Common myeloid progenitor, CD34-positive (primary cell): ENCODE measurements around the gene INTS3. TPM values are rescaled to one million over a fixed set of nuclear protein-coding genes. Genes with fewer than 3 reads are reported as not detected.

Source experiments
- CTCF ChIA-PET: fragments of 350-600 bp; sonication (Branson Sonifier 250); formaldehyde crosslinking; loops from one replicate; lab custom pipeline; 2021; ENCODE audit warnings: antibody characterized with exemption; lab: Charles Lee
- POLR2A ChIA-PET: fragments of 350-600 bp; sonication (Branson Sonifier 250); formaldehyde crosslinking; loops from one replicate; lab custom pipeline; 2021; ENCODE audit warnings: antibody characterized with exemption; lab: Charles Lee
- DNase-seq, 3 donors: peaks; one replicate each; pipeline versions ENCODE4 v3.0.0 to v3.0.0-alpha.2; 2013
- H3K27ac ChIP-seq, 2 experiments: 1 replicate in 1 of 2; 2 replicates in 1 of 2; pipeline ENCODE4 v1.7.0; 2013; ENCODE audit warnings: inconsistent platforms in 2 of 2, low read length in 2 of 2, mild to moderate bottlenecking in 2 of 2, low read depth in 1 of 2, moderate library complexity in 1 of 2; ENCODE audit not compliant: severe bottlenecking in 2 of 2, insufficient read depth in 1 of 2, poor library complexity in 1 of 2
- H3K27me3 ChIP-seq, 5 experiments: replicated peaks in 2 of 5; 1 replicate in 3 of 5; 2 replicates in 2 of 5; pipeline versions ENCODE4 v1.6.1 to v1.7.0; 2013; ENCODE audit warnings: low read length in 4 of 5, mild to moderate bottlenecking in 2 of 5, moderate library complexity in 2 of 5, inconsistent platforms in 1 of 5; ENCODE audit not compliant: insufficient read depth in 5 of 5, control insufficient read depth in 4 of 5
- H3K36me3 ChIP-seq, 4 experiments: 1 replicate in 2 of 4; 2 replicates in 2 of 4; pipeline versions ENCODE4 v1.6.1 to v1.7.0; 2013; ENCODE audit warnings: low read length in 3 of 4, control low read depth in 1 of 4, mild to moderate bottlenecking in 1 of 4; ENCODE audit not compliant: control insufficient read depth in 4 of 4, insufficient read depth in 4 of 4
- H3K4me1 ChIP-seq, 4 experiments: 1 replicate in 3 of 4; 2 replicates in 1 of 4; pipeline versions ENCODE4 v1.6.1 to v1.7.1; 2013; ENCODE audit warnings: low read length in 3 of 4, mild to moderate bottlenecking in 3 of 4, control low read depth in 1 of 4, inconsistent platforms in 1 of 4, moderate library complexity in 1 of 4; ENCODE audit not compliant: control insufficient read depth in 4 of 4, insufficient read depth in 4 of 4; ENCODE audit errors: control extremely low read depth in 1 of 4
- H3K4me3 ChIP-seq, 7 experiments: 1 replicate in 4 of 7; 2 replicates in 3 of 7; pipeline versions ENCODE4 v1.5.1 to v1.7.0; 2013; ENCODE audit warnings: mild to moderate bottlenecking in 7 of 7, low read length in 6 of 7, moderate library complexity in 6 of 7, inconsistent platforms in 2 of 7, low read depth in 2 of 7, control low read depth in 1 of 7; ENCODE audit not compliant: insufficient read depth in 4 of 7, control insufficient read depth in 1 of 7; ENCODE audit errors: extremely low read depth in 1 of 7
- H3K9me3 ChIP-seq, 5 experiments: 1 replicate in 4 of 5; 2 replicates in 1 of 5; pipeline versions ENCODE4 v1.6.1 to v1.7.1; 2013; ENCODE audit warnings: low read length in 4 of 5, mild to moderate bottlenecking in 2 of 5, inconsistent platforms in 1 of 5, low read depth in 1 of 5, moderate library complexity in 1 of 5; ENCODE audit not compliant: control insufficient read depth in 4 of 5, insufficient read depth in 2 of 5; ENCODE audit errors: control extremely low read depth in 1 of 5
- WGBS: methylation state at CpG from one replicate; pipeline ENCODE4 v1.1.5; 2013; ENCODE audit not compliant: insufficient coverage; 5-methylcytosine and 5-hydroxymethylcytosine counted together
- polyA plus RNA-seq: library from polyadenylated mRNA; unstranded; fragments of 120-200 nt; gene quantifications from one replicate; pipeline ENCODE4 v1.2.1, GENCODE V29; 2013

The INTS3 gene
- polyA plus RNA-seq: 53.9 TPM

GRCh38 chr1:153727463-153728304 lies at the start of gene INTS3:
Gene INTS3 (plus strand): TSS chr1:153728050. CDS start chr1:153728635, 585 bp downstream.
- peaks cover 6 to 19% (median 13%) of the 10 kb centered on the region in 4 experiments for H3K4me1 ChIP-seq
- ChIA-PET POLR2A (interaction anchor here (0.6 to 1.0 kb wide), 4 partner anchors 11 to 230 kb away, joined by 3 to 4 read pairs (median 3); partner anchors contain the start of gene S100A14), CTCF (interaction anchor here (1.3 to 1.8 kb wide), 3 partner anchors 17 to 50 kb away, joined by 3 to 8 read pairs (median 4); no protein-coding TSS in a partner anchor)
- no peaks in the 10 kb centered on the region for H3K27me3 ChIP-seq
- H3K9me3 ChIP-seq: no peaks in the 10 kb centered on the region
- under 1% methylated on average over 29 of the region's 49 CpGs for WGBS
- peak within 1 kb of the TSS; percentile 88 to 98 for H3K27ac ChIP-seq
- peak within 1 kb of the TSS; percentile 78 to 99 (median 87) for H3K4me3 ChIP-seq
- H3K36me3 ChIP-seq: peaks cover 0 to 5% (median 0%) of the 10 kb centered on the region in 4 experiments
- DNase-seq: peak; percentile 100

GRCh38 chr1:153678519-153679336 lies 49.1 kb upstream of the INTS3 start, which contains the start of gene NPR1:
Gene NPR1 (plus strand): TSS chr1:153678688. CDS start chr1:153679109, 421 bp downstream.
- DNase-seq: peak in 2 of 3 donors; percentile 39 to 50
- Histone ChIP-seq H3K27ac (no peak within 1 kb of the TSS), H3K9me3 (no peaks in the 10 kb centered on the region), H3K27me3 (peaks cover 5 to 43% (median 24%) of the 10 kb centered on the region in 5 experiments), H3K4me3 (peak within 1 kb of the TSS; percentile 11 to 72 (median 50)), H3K4me1 (peaks cover 0 to 23% (median 21%) of the 10 kb centered on the region in 4 experiments), H3K36me3 (no peaks in the 10 kb centered on the region)
- POLR2A ChIA-PET: no interaction called here
- CTCF ChIA-PET: interaction anchor here (0.6 to 3.6 kb wide), 11 partner anchors 9 to 168 kb away, joined by 3 to 21 read pairs (median 4); partner anchors contain the start of genes INTS3 and S100A13
- under 1% methylated on average over 71 of the region's 78 CpGs for WGBS

- ChIA-PET POLR2A (interaction anchor here (0.9 kb wide), 1 partner anchor 48 kb away, joined by 3 read pairs; no protein-coding TSS in a partner anchor), CTCF (interaction anchor here (1.0 to 2.3 kb wide), 11 partner anchors 8 to 169 kb away, joined by 3 to 5 read pairs (median 3); no protein-coding TSS in a partner anchor)
- 3% methylated on average over 60 of the region's 73 CpGs for WGBS
- H3K36me3 ChIP-seq: no peaks in the 10 kb centered on the region
- no peaks in the 10 kb centered on the region for H3K9me3 ChIP-seq
- H3K27me3 ChIP-seq: peaks cover 5 to 43% (median 24%) of the 10 kb centered on the region in 5 experiments
- H3K27ac ChIP-seq: no peak overlapping the region
- H3K4me1 ChIP-seq: peaks cover 0 to 23% (median 21%) of the 10 kb centered on the region in 4 experiments
- H3K4me3 ChIP-seq: peak overlapping the region; percentile 11 to 72 (median 50)
- DNase-seq: peak; percentile 22 to 62 (median 46)
Observed at GRCh38 chr1:153679337-153680119, 48.3 kb upstream of the INTS3 start.

GRCh38 chr1:153680120-153680403 lies 47.8 kb upstream of the INTS3 start:
- H3K4me1 ChIP-seq: peaks cover 0 to 23% (median 21%) of the 10 kb centered on the region in 4 experiments
- DNase-seq: no peak
- WGBS: 53% methylated on average over 5 of the region's 10 CpGs
- no peaks in the 10 kb centered on the region for H3K9me3 ChIP-seq
- H3K36me3 ChIP-seq: no peaks in the 10 kb centered on the region
- peaks cover 5 to 43% (median 24%) of the 10 kb centered on the region in 5 experiments for H3K27me3 ChIP-seq
- ChIA-PET POLR2A (interaction anchor here (0.9 kb wide), 1 partner anchor 47 kb away, joined by 3 read pairs; no protein-coding TSS in a partner anchor), CTCF (interaction anchor here (1.0 to 2.0 kb wide), 10 partner anchors 8 to 169 kb away, joined by 3 to 5 read pairs (median 3); no protein-coding TSS in a partner anchor)
- no peak overlapping the region for H3K27ac ChIP-seq
- peak overlapping the region in 3 of 7 experiments; percentile 63 to 72 (median 66) for H3K4me3 ChIP-seq

- Histone ChIP-seq H3K9me3 (no peaks in the 10 kb centered on the region), H3K27me3 (peaks cover 0 to 42% (median 24%) of the 10 kb centered on the region in 5 experiments), H3K36me3 (no peaks in the 10 kb centered on the region), H3K4me3 (no peak overlapping the region), H3K27ac (no peak overlapping the region), H3K4me1 (peaks cover 0 to 23% (median 21%) of the 10 kb centered on the region in 4 experiments)
- WGBS: 98% methylated on average over 7 of the region's 7 CpGs
- POLR2A ChIA-PET: no interaction called here
- CTCF ChIA-PET: no interaction called here
- no peak for DNase-seq
Observed at GRCh38 chr1:153682730-153683129, 45.1 kb upstream of the INTS3 start.

GRCh38 chr1:153683854-153684253 lies 44.0 kb upstream of the INTS3 start:
- no peaks in the 10 kb centered on the region for H3K36me3 ChIP-seq
- DNase-seq: no peak
- CTCF ChIA-PET: no interaction called here
- H3K9me3 ChIP-seq: no peaks in the 10 kb centered on the region
- 100% methylated on average over 4 of the region's 5 CpGs for WGBS
- H3K4me1 ChIP-seq: peaks cover 0 to 12% (median 11%) of the 10 kb centered on the region in 4 experiments
- POLR2A ChIA-PET: no interaction called here
- peaks cover 0 to 31% (median 23%) of the 10 kb centered on the region in 5 experiments for H3K27me3 ChIP-seq
- no peak overlapping the region for H3K27ac ChIP-seq
- H3K4me3 ChIP-seq: no peak overlapping the region
